Esophagus muscularis mucosa (tissue), 4 donors: ENCODE data around the gene KIAA0825. TPM values are rescaled to one million over a fixed set of nuclear protein-coding genes. Genes with fewer than 3 reads are reported as not detected.

Source experiments
- DNase-seq: peaks from one replicate; pipeline ENCODE4 v3.0.0-alpha.2; 2017; ENCODE audit errors: extremely low spot score
- H3K27ac ChIP-seq, 4 donors: fragments of 200-600 bp; sonication (generic); replicated peaks in 1 of 4; 1 replicate in 3 of 4; 2 replicates in 1 of 4; pipeline ENCODE4 v1.5.1; 2016 to 2019; ENCODE audit warnings: mild to moderate bottlenecking in 1 of 4
- H3K27me3 ChIP-seq, 4 donors: fragments of 200-600 bp; sonication (generic); one replicate each; pipeline versions ENCODE4 v1.5.1 to v1.6.0; 2016 to 2019
- H3K36me3 ChIP-seq, 4 donors: fragments of 200-600 bp; sonication (generic); one replicate each; pipeline ENCODE4 v1.5.1; 2016 to 2019
- H3K4me1 ChIP-seq, 4 donors: fragments of 200-600 bp; sonication (generic); one replicate each; pipeline ENCODE4 v1.5.1; 2016 to 2019
- H3K4me3 ChIP-seq, 4 donors: fragments of 200-600 bp; sonication (generic); 1 replicate in 2 of 4; 2 replicates in 2 of 4; pipeline ENCODE4 v1.5.1; 2016 to 2019; ENCODE audit warnings: mild to moderate bottlenecking in 4 of 4, moderate library complexity in 1 of 4
- H3K9me3 ChIP-seq, 4 donors: fragments of 200-600 bp; sonication (generic); 1 replicate in 3 of 4; 2 replicates in 1 of 4; pipeline ENCODE4 v1.5.1; 2016 to 2019
- CTCF ChIP-seq, 3 experiments: fragments of 200-600 bp in 2 of 3; fragments of 450-650 bp in 1 of 3; sonication (generic) in 2 of 3; IDR thresholded peaks; one replicate each; pipeline ENCODE4 v1.5.1; 2017 to 2019; ENCODE audit warnings: antibody characterized with exemption in 3 of 3, mild to moderate bottlenecking in 2 of 3, moderate library complexity in 1 of 3
- EP300 ChIP-seq: sonication (generic); formaldehyde crosslinking; IDR thresholded peaks from one replicate; pipeline ENCODE4 v1.6.1; 2017; ENCODE audit warnings: antibody characterized with exemption
- POLR2A ChIP-seq: fragments of 450-650 bp; IDR thresholded peaks from one replicate; pipeline ENCODE4 v1.6.1; 2017; ENCODE audit warnings: antibody characterized with exemption, moderate library complexity, mild to moderate bottlenecking, low read depth
- POLR2AphosphoS5 ChIP-seq, 2 donors: sonication (generic); formaldehyde crosslinking; IDR thresholded peaks; one replicate each; pipeline ENCODE4 v1.6.1; 2017; ENCODE audit warnings: antibody characterized with exemption in 2 of 2
- WGBS: methylation state at CpG from one replicate; pipeline ENCODE4 v1.1.5; 2018; 5-methylcytosine and 5-hydroxymethylcytosine counted together
- intact Hi-C: fragments of 100-400 bp; cut with DNase I; formaldehyde crosslinking; loops from one replicate; pipeline ENCODE4 v1.15.1; 2023
- total RNA-seq, 4 donors: library from RNA; depleted of rRNA; stranded (reverse); fragments of >200 nt; gene quantifications; one replicate each; pipeline versions ENCODE4 v1.1.0 to v1.2.1, GENCODE V29; 2016

Gene KIAA0825
- total RNA-seq, 4 donors from 2014 or later, result 2.3 to 4.2 (median 2.9) TPM

DNA sequence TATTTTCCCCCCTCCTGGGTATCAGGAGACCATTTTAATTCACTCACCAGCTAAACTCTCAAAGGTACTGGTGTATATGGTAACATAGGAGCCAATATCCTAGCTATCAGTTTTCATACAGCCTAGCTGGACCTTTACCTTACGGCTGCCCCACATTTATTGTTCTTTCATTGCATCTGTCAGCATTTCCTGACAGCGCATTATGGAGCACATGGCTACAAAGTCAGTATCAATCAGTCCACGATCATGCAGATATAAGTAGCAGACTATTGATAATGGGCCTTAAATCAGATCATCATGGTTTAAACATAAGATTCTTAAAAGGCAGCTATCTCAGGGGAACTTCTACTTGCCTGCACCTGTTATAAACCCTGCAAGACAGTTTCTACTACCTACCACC, 304.7 kb downstream of the KIAA0825 start:
- no peak for DNase-seq
- no peak overlapping the region for H3K27ac ChIP-seq
- H3K9me3 ChIP-seq, result no peaks in the 10 kb centered on the region
- H3K27me3 ChIP-seq, result no peaks in the 10 kb centered on the region
- whole genome bisulfite sequencing, result 89% methylated on average over 3 of the region's 3 CpGs
- no peak for TF ChIP-seq EP300
- no peak for TF ChIP-seq CTCF (IDR thresholded peaks at IDR 0.05)
- TF ChIP-seq POLR2A, result no peak
- TF ChIP-seq POLR2AphosphoS5 (IDR thresholded peaks at IDR 0.05), result no peak
- intact Hi-C loops, result no loop called here
- H3K4me3 ChIP-seq, result no peak overlapping the region
- no peaks in the 10 kb centered on the region for H3K36me3 ChIP-seq
- no peaks in the 10 kb centered on the region for H3K4me1 ChIP-seq

DNA sequence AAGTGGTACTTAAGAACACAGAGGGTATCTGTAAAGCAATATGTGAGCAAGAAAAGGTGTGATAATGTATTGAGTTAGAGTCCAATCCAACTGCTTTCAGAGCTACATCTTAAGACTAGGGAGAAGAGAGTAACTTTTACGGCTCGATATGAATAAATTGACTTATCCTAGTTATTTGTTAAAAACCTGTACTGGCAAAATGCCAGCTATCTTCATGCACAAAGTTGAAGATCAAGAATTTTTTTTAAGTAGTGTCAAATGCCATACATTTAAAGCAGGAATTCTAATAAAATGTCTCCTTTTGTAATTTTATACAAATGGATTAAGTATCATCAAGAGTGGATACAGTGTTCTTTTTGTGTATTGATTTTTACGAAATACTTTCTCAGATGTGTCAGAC, 305.2 kb downstream of the KIAA0825 start:
- Histone ChIP-seq H3K27me3 (no peaks in the 10 kb centered on the region), H3K4me1 (no peaks in the 10 kb centered on the region), H3K9me3 (no peaks in the 10 kb centered on the region), H3K27ac (no peak overlapping the region), H3K4me3 (no peak overlapping the region), H3K36me3 (no peaks in the 10 kb centered on the region)
- no peak for DNase-seq
- 99% methylated on average over 3 of the region's 3 CpGs for WGBS
- intact Hi-C loops, result no loop called here
- TF ChIP-seq CTCF (IDR thresholded peaks at IDR 0.05), result no peak
- TF ChIP-seq POLR2AphosphoS5 (IDR thresholded peaks at IDR 0.05), result no peak
- TF ChIP-seq POLR2A, result no peak
- no peak for TF ChIP-seq EP300

DNA sequence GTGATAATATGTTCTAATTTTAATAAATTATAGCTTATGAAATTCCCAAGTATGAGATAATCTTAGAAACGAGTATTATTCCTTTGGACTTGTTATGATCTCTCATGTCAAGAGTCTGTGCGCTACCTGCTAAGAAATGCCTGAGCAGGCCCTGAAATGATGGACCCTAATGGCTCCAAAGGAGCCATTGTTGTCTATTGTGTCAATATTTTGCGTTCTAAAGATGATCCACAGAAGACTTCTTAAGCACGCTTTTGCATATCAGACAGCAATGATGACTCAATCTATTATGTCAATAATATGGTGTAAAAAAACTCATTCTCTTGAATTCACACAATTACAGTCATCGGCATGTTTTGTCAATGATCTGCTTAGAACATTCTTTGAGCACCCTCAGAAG, 306.1 kb downstream of the KIAA0825 start:
- no peaks in the 10 kb centered on the region for H3K36me3 ChIP-seq
- TF ChIP-seq CTCF (IDR thresholded peaks at IDR 0.05), result no peak
- no peak for TF ChIP-seq EP300
- no peak for TF ChIP-seq POLR2AphosphoS5 (IDR thresholded peaks at IDR 0.05)
- H3K4me1 ChIP-seq, result no peaks in the 10 kb centered on the region
- H3K4me3 ChIP-seq, result no peak overlapping the region
- no peak overlapping the region for H3K27ac ChIP-seq
- WGBS, result 92% methylated on average over 5 of the region's 5 CpGs
- intact Hi-C loops, result no loop called here
- H3K9me3 ChIP-seq, result no peaks in the 10 kb centered on the region
- H3K27me3 ChIP-seq, result no peaks in the 10 kb centered on the region
- no peak for DNase-seq

DNA sequence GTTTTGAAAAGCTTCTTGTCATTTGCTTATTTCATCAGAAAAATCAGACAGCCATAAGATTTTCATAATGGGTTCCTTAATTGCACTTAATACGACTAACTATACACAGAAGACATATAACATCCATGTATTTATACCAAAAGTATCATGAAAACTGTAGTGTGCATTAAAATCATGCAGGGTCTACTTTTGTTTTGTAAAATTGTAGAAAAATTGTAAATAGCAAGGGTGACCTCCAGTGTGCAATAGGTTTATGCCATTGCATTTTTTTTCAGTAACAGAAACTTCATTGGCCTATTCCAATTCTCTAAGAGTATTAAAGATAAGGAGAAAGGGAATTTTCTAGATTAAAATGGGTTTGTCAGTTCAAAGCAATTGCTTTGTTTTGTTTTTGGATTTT, 307.6 kb downstream of the KIAA0825 start:
- Histone ChIP-seq H3K4me3 (no peak overlapping the region), H3K9me3 (no peaks in the 10 kb centered on the region), H3K27me3 (no peaks in the 10 kb centered on the region), H3K27ac (no peak overlapping the region), H3K4me1 (no peaks in the 10 kb centered on the region), H3K36me3 (no peaks in the 10 kb centered on the region)
- intact Hi-C loops, result no loop called here
- TF ChIP-seq POLR2AphosphoS5 (IDR thresholded peaks at IDR 0.05), result no peak
- WGBS, result 95% methylated on average over 1 of the region's 1 CpG
- no peak for DNase-seq

DNA sequence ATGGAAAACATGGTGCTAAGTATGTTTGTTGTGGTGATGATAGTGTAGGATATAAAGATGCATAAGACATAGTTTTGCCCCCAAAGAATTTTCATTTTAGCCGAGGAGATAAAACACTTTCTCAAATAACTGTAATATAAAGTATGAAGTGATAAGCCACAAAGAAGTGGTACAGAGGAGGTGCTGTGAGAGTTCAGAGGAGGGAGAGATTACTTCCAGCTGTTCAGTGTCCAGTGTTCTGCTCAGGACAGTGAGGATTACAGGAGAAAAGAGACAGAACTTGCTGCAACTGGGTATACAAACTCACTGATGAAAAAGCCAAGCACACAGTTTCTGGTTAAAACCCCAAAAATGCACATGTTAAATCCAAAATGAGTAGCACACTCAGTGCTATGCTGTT, 309.3 kb downstream of the KIAA0825 start:
- H3K4me1 ChIP-seq, result no peaks in the 10 kb centered on the region
- no peak overlapping the region for H3K27ac ChIP-seq
- no peak for DNase-seq
- no peaks in the 10 kb centered on the region for H3K9me3 ChIP-seq
- no peak for TF ChIP-seq EP300
- TF ChIP-seq CTCF (IDR thresholded peaks at IDR 0.05), result no peak
- no peak for TF ChIP-seq POLR2AphosphoS5 (IDR thresholded peaks at IDR 0.05)
- no peak for TF ChIP-seq POLR2A
- H3K36me3 ChIP-seq, result no peaks in the 10 kb centered on the region
- H3K4me3 ChIP-seq, result no peak overlapping the region
- 44% methylated on average over 1 of the region's 1 CpG for WGBS
- no peaks in the 10 kb centered on the region for H3K27me3 ChIP-seq
- intact Hi-C loops, result no loop called here
